Endothelial cell of umbilical vein (primary cell): Measurements from ENCODE around the gene MTERF4. TPM values are rescaled to one million over a fixed set of nuclear protein-coding genes. Genes with fewer than 3 reads are reported as not detected.

Experiments used
- BruUV-seq: library from RNA; stranded (reverse); fragments of 400-500 nt; replicated peaks from 2 replicates; lab custom pipeline; 2021; lab: Mats Ljungman, UMichigan
- CTCF ChIA-PET: fragments of 300-600, 350-600 bp; sonication (Branson Sonifier 250); formaldehyde crosslinking; loops from one replicate; lab custom pipeline; 2021; ENCODE audit warnings: antibody characterized with exemption, inconsistent platforms; lab: Charles Lee
- POLR2A ChIA-PET: fragments of 300-600, 350-600 bp; sonication (Branson Sonifier 250); formaldehyde crosslinking; loops from one replicate; lab custom pipeline; 2021; ENCODE audit warnings: antibody characterized with exemption, inconsistent platforms; lab: Charles Lee
- DNase-seq: peaks from one replicate; pipeline ENCODE4 v3.0.0-alpha.2; 2011; ENCODE audit warnings: low read depth, low spot score
- FAIRE-seq: peaks from 2 replicates; lab custom pipeline; 2011; peaks lifted over from hg19 to GRCh38; lab: Jason Lieb, UNC
- H2AFZ ChIP-seq: 2 replicates; pipeline ENCODE4 v1.6.0; 2012; ENCODE audit warnings: low read depth, low read length, control low read depth, inconsistent platforms
- H3K27ac ChIP-seq: 2 replicates; pipeline ENCODE4 v1.5.1; 2011; ENCODE audit warnings: low read depth, mild to moderate bottlenecking, control low read depth, low read length, moderate library complexity; ENCODE audit not compliant: insufficient read depth
- H3K27me3 ChIP-seq, 2 experiments: 2 replicates each; pipeline versions ENCODE4 v1.6.0 to v1.6.1; 2011; ENCODE audit warnings: low read length in 2 of 2, mixed read lengths in 1 of 2; ENCODE audit not compliant: control insufficient read depth in 2 of 2, insufficient read depth in 2 of 2
- H3K36me3 ChIP-seq, 2 experiments: 2 replicates in 1 of 2; 3 replicates in 1 of 2; pipeline ENCODE4 v1.5.1; 2011; ENCODE audit warnings: low read length in 2 of 2, mild to moderate bottlenecking in 1 of 2, moderate library complexity in 1 of 2; ENCODE audit not compliant: control insufficient read depth in 2 of 2, insufficient read depth in 2 of 2; ENCODE audit errors: extremely low read depth in 1 of 2
- H3K4me1 ChIP-seq: 3 replicates; pipeline ENCODE4 v1.5.1; 2011; ENCODE audit warnings: mild to moderate bottlenecking, low read length; ENCODE audit not compliant: control insufficient read depth, insufficient read depth; ENCODE audit errors: extremely low read depth
- H3K4me2 ChIP-seq: 2 replicates; pipeline ENCODE4 v1.6.1; 2011; ENCODE audit warnings: low read length, control low read depth, mixed read lengths; ENCODE audit not compliant: insufficient read depth
- H3K4me3 ChIP-seq, 3 experiments: fragments of 200-600 bp in 1 of 3; sonication (generic), shearing (Covaris generic) in 1 of 3; replicated peaks in 1 of 3; 2 replicates each; pipeline ENCODE4 v1.5.1; 2011 to 2016; ENCODE audit warnings: control low read depth in 3 of 3, low read length in 3 of 3, mild to moderate bottlenecking in 2 of 3, inconsistent platforms in 1 of 3, low read depth in 1 of 3, moderate library complexity in 1 of 3; ENCODE audit not compliant: insufficient read depth in 1 of 3
- H3K79me2 ChIP-seq: 2 replicates; pipeline ENCODE4 v1.6.0; 2012; ENCODE audit warnings: low read length, inconsistent platforms; ENCODE audit not compliant: control insufficient read depth, insufficient read depth
- H3K9ac ChIP-seq: replicated peaks from 2 replicates; pipeline ENCODE3; 2011; ENCODE audit warnings: low read length, control low read depth; ENCODE audit not compliant: insufficient read depth; ENCODE audit errors: extremely low read depth
- H3K9me1 ChIP-seq: replicated peaks from 3 replicates; pipeline ENCODE4 v1.6.0; 2011; ENCODE audit warnings: mild to moderate bottlenecking, low read length; ENCODE audit not compliant: control insufficient read depth, insufficient read depth; ENCODE audit errors: extremely low read depth
- H3K9me3 ChIP-seq: replicated peaks from 2 replicates; pipeline ENCODE4 v1.5.1; 2012; ENCODE audit warnings: low read length, inconsistent platforms; ENCODE audit not compliant: control insufficient read depth, insufficient read depth
- H4K20me1 ChIP-seq: replicated peaks from 2 replicates; pipeline ENCODE3; 2011; ENCODE audit warnings: mild to moderate bottlenecking, low read length; ENCODE audit not compliant: control insufficient read depth, insufficient read depth; ENCODE audit errors: extremely low read depth
- EZH2 ChIP-seq: IDR thresholded peaks from 2 replicates; pipeline ENCODE4 v1.6.1; 2012; ENCODE audit warnings: borderline replicate concordance, low read depth, mild to moderate bottlenecking, moderate library complexity, low read length, inconsistent platforms; ENCODE audit not compliant: severe bottlenecking
- FOS ChIP-seq: IDR thresholded peaks from 2 replicates; pipeline ENCODE4 v1.6.1; 2011; ENCODE audit warnings: mild to moderate bottlenecking, low read length, moderate library complexity, borderline replicate concordance; ENCODE audit not compliant: insufficient read depth
- GATA2 ChIP-seq: IDR thresholded peaks from 2 replicates; pipeline ENCODE4 v1.7.0; 2011; ENCODE audit warnings: low read depth, mild to moderate bottlenecking, moderate library complexity, mixed read lengths, low read length; ENCODE audit not compliant: insufficient read length, insufficient read depth
- JUN ChIP-seq: IDR thresholded peaks from 2 replicates; pipeline ENCODE4 v1.6.1; 2011; ENCODE audit warnings: borderline replicate concordance, low read depth; ENCODE audit not compliant: insufficient read length, insufficient read depth
- MYC ChIP-seq: IDR thresholded peaks from one replicate; pipeline ENCODE4 v1.6.1; 2011; ENCODE audit warnings: mild to moderate bottlenecking, low read depth, low read length
- POLR2A ChIP-seq: IDR thresholded peaks from 2 replicates; pipeline ENCODE4 v1.6.1; 2012; ENCODE audit warnings: low read depth, mild to moderate bottlenecking, control low read depth, low read length
- POLR2AphosphoS5 ChIP-seq: IDR thresholded peaks from 2 replicates; pipeline ENCODE4 v1.6.1; 2012; ENCODE audit warnings: low read depth, mild to moderate bottlenecking, control low read depth, low read length, moderate library complexity; ENCODE audit not compliant: insufficient read depth
- dilution Hi-C: fragments of 300-500 bp; cut with MboI; formaldehyde crosslinking; loops from one replicate; pipeline ENCODE4 v1.15.0; 2019; ENCODE audit warnings: low sequenced_read_pairs; ENCODE audit not compliant: extremely low pct_ligation_motif_present
- intact Hi-C: fragments of 100-400 bp; cut with micrococcal nuclease; formaldehyde crosslinking; loops from one replicate; pipeline ENCODE4 v1.10.0; 2022
- polyA plus RNA-seq, 4 experiments: library from polyadenylated mRNA; depleted of rRNA in 3 of 4; stranded (reverse) in 3 of 4; unstranded in 1 of 4; fragments of >200 nt; gene quantifications; 2 replicates each; pipeline versions ENCODE4 v1.2.1 to v1.2.3, GENCODE V29; 2011 to 2012; ENCODE audit warnings: missing spikeins in 1 of 4
- total RNA-seq: library from RNA; stranded (reverse); gene quantifications from 2 replicates; pipeline ENCODE4 v1.2.3, GENCODE V29; 2021
- TF ChIP-seq, protein P1 (sequence below), 2 donors: IDR thresholded peaks; 1 replicate in 1 of 2; 2 replicates in 1 of 2; pipeline ENCODE4 v1.5.1; 2011; ENCODE audit warnings: low read length in 2 of 2, mild to moderate bottlenecking in 2 of 2, moderate library complexity in 2 of 2, control low read depth in 1 of 2, inconsistent platforms in 1 of 2, low read depth in 1 of 2; ENCODE audit not compliant: insufficient read depth in 1 of 2; ENCODE audit errors: extremely low read depth in 1 of 2
- TF ChIP-seq, protein P2 (sequence below): IDR thresholded peaks from 2 replicates; pipeline ENCODE4 v1.6.1; 2011; ENCODE audit not compliant: insufficient read depth, insufficient read length

Gene MTERF4
- total and polyA plus RNA-seq, 2 donors (not counting 3 experiments of a cell fraction or from before 2014, with no cell fraction given) = 14.7 to 27.3 TPM

DNA sequence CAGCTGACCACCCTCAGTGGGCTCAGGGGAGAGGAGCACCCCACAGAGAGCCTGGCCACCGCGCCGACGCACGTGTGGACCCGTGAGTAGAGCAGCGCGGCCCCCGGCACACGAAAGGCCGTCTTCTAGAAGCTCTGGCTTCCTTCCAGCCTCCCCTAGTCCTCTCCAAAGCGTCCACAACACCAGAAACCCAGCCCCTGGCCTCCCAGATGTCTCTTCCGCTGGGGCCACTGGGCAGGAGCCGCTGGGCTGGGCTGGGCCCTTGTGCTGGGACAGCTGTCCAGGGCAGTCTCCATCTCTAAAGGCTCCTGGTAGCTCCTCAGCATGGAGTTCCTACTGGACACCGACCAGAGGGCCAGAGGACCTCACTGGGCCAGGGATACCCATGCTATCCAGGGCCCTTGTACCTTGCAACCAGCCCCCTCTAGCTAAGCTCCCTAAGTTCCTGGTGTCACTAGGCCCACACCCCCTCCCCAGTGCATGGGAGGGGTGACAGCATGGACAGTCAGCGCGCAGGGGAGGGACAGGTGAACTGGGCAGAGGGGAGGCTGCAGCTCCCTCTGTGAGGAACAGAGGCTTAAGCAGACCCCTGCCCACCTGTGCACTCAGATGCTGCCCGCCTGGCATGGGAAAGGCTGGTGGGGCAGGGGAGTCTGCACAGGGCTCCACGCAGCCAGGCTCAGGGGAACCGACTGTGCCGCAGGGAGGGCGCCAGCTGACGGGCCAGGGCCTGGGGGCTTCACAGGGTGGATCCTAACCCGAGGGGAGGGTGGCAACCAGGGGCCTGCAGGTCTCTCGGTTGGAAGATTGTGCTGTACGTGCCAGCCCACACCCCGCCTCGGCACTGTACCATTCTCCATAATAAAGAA is 32.9 kb downstream of the MTERF4 start:
- TF ChIP-seq POLR2AphosphoS5 (no peak), MYC (no peak), GATA2 (no peak), JUN (no peak), FOS (no peak), EZH2 (no peak), POLR2A (no peak)
- TF ChIP-seq, protein P1, sequence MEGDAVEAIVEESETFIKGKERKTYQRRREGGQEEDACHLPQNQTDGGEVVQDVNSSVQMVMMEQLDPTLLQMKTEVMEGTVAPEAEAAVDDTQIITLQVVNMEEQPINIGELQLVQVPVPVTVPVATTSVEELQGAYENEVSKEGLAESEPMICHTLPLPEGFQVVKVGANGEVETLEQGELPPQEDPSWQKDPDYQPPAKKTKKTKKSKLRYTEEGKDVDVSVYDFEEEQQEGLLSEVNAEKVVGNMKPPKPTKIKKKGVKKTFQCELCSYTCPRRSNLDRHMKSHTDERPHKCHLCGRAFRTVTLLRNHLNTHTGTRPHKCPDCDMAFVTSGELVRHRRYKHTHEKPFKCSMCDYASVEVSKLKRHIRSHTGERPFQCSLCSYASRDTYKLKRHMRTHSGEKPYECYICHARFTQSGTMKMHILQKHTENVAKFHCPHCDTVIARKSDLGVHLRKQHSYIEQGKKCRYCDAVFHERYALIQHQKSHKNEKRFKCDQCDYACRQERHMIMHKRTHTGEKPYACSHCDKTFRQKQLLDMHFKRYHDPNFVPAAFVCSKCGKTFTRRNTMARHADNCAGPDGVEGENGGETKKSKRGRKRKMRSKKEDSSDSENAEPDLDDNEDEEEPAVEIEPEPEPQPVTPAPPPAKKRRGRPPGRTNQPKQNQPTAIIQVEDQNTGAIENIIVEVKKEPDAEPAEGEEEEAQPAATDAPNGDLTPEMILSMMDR (IDR thresholded peaks at IDR 0.05; ENCODE audit: extremely low read depth in 1 of 2, insufficient read depth in 1 of 2, low read depth in 1 of 2, low read length in 2 of 2) = no peak
- TF ChIP-seq, protein P2, sequence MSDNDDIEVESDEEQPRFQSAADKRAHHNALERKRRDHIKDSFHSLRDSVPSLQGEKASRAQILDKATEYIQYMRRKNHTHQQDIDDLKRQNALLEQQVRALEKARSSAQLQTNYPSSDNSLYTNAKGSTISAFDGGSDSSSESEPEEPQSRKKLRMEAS = no peak
- H3K9ac ChIP-seq = no peak overlapping the region
- FAIRE-seq = no peak

More for the DNA sequence above, 32.9 kb downstream of the MTERF4 start:
- Histone ChIP-seq H3K27ac (no peak overlapping the region), H3K9me3 (no peaks in the 10 kb centered on the region), H3K4me2 (no peak overlapping the region), H3K79me2 (no peaks in the 10 kb centered on the region), H3K4me3 (no peak overlapping the region), H4K20me1 (no peaks in the 10 kb centered on the region), H3K36me3 (no peaks in the 10 kb centered on the region), H3K27me3 (no peaks in the 10 kb centered on the region), H2AFZ (no peak overlapping the region), H3K9me1 (no peaks in the 10 kb centered on the region), H3K4me1 (no peaks in the 10 kb centered on the region)
- ChIA-PET CTCF (interaction anchor here (1.5 to 3.1 kb wide), 2 partner anchors 9 to 86 kb away, joined by 8 to 15 read pairs; no protein-coding TSS in a partner anchor), POLR2A (no interaction called here)
- dilution Hi-C loops (no loop called here), intact Hi-C loops (no loop called here)
- no TSS peak for BruUV-seq
- DNase-seq = no peak
